GM19397 (cell line): Measurements from ENCODE around the gene APOBEC3G.
"Not testable (repeated sequence)": the region's sequence is repeated elsewhere in the genome, so short reads cannot be mapped to it uniquely, and the experiment has no call there.

Experiments
- ATAC-seq: cut with Tn5 transposase; IDR thresholded peaks from one replicate; pipeline ENCODE4 v1.9.1; 2021; ENCODE audit warnings: mild to moderate bottlenecking, moderate library complexity; ENCODE audit not compliant: unreplicated experiment

APOBEC3G gene

DNA sequence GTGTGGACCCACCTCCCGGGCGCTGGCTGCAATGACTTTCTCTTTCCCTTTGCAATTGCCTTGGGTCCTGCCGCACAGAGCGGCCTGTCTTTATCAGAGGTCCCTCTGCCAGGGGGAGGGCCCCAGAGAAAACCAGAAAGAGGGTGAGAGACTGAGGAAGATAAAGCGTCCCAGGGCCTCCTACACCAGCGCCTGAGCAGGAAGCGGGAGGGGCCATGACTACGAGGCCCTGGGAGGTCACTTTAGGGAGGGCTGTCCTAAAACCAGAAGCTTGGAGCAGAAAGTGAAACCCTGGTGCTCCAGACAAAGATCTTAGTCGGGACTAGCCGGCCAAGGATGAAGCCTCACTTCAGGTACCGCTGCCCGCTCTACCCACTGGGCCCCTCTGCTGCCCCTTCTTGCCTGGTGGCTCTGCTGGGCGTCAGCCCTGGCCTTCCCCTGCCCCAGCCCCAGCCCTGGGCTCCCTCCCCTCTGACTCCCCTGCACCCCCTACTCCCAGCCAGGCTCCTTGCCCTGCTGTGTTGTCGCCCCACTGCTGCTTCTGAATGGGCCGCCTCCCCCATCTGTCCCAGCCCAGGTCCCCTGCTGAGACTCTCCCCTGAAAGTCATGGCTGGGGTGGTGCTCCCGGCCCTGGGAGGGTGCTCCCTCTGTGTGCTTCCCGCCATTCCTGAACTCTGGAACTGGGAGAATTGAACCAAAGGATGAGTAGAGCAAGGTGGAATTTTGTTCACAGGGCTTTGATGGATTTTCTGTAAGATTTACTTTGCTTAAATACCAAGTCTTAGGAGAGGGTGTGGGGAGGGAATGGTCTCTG, at the start of gene APOBEC3G:
Gene APOBEC3G, plus strand, starts transcription at position 250 of the 815 bp plus-strand sequence. Its CDS starts 87 bp downstream, at position 337.
- peak; percentile 80 for ATAC-seq

DNA sequence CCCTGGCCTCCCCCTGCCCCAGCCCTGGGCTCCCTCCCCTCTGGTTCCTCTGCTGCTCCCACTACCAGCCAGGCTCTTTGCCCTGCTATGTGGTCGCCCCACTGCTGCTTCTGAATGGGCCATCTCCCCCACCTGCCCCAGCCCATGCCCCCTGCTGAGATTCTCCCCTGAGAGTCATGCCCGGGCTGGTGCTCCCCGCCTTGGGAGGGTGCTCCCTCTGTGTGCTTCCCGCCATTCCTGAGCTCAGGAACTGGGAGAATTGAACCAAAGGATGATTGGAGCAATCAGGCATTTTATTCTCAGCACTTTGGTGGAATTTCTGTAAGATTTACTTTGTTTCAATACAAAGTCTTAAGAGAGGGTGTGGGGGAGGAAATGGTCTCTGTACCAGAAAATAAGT, 49.4 kb upstream of the APOBEC3G start:
- no peak for ATAC-seq

GRCh38 chr22:39028281-39028680, 48.8 kb upstream of the APOBEC3G start:
- ATAC-seq, result no peak

GRCh38 chr22:39029227-39029626, 47.8 kb upstream of the APOBEC3G start:
- no peak for ATAC-seq

DNA sequence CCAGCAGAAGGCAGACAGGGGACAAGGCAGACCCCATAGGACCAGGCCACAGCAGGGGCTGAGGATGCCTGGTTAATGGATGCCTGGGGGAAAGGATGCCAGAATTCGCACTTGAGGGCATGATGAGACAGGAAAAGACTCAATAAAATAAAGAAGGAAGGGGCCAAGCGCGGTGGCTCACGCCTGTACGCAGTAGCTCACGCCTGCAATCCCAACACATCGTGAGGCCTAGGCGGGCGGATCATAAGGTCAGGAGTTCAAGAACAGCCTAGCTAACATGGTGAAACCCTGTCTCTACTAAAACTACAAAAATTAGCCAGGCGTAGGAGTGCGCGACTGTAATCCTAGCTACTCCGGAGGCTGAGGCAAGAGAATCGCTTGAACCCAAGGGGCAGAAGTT, 46.4 kb upstream of the APOBEC3G start:
- ATAC-seq, result no peak

- ATAC-seq, result not testable (repeated sequence)
Observed at GRCh38 chr22:39031434-39032295, 45.4 kb upstream of the APOBEC3G start.

DNA sequence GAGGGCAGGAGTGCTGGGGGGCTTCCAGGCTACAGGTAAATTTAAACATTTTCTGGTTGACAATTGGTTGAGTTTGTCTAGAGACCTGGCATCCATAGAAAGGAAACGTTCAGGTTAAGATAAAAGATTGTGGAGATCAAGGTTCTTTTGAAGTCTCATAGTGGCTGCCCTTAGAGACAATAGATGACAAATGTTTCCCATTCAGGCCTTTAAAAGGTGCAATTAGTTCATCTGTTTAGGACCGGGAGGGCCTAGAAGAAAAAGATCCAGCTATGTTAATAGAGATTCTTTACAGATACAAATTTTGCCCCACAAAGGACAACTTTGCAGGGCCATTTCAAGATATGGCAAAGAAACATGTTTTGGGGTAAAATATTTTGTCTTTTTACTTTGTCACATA, 40.0 kb upstream of the APOBEC3G start:
- ATAC-seq, result not testable (repeated sequence)

- ATAC-seq, result no peak
Observed at GRCh38 chr22:39039306-39040126, 37.6 kb upstream of the APOBEC3G start.

DNA sequence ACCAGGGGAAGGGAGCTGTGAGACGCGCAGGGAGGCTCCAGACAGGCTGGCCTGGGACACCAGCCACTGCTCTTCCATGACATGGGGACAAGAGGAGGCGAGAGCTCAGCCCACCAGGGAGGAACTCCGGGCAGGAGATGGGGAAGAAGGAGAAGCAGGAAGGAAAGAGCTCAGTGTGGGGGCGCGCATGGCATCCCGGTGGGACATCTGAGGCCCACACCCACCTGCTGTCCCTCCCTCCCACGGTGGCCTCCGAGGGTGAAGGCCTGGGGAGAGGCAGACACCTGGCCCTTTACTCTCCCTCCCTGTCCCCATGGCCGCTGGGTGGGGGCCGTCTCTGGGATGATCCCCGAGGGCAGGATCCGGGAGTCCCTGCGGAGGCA, 36.9 kb upstream of the APOBEC3G start:
- not testable (repeated sequence) for ATAC-seq

- peak; percentile 89 for ATAC-seq
Observed at GRCh38 chr22:39040538-39041296, 36.4 kb upstream of the APOBEC3G start, which contains the start of gene APOBEC3F. Gene APOBEC3F (plus strand): TSS chr22:39040864. CDS start chr22:39040961, 97 bp downstream.

GRCh38 chr22:39041908-39042307, 35.2 kb upstream of the APOBEC3G start:
- no peak for ATAC-seq

DNA sequence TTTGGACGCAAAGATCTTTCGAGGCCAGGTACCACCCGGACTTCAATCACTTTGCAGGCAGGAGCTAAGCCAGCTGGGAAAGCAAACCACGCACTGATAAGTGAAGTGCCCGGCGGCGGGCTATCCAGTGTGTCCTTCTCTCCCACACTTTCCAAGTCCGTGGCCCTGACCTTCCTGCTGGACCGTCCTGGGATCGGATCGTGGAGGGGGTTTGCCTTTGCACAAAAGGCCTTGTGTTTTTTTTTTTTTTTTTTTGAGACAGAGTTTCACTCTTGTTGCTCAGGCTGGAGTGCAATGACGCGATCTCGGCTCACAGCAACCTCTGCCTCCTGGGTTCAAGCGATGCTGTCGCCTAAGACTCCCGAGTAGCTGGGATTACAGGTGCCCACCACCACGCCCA, 34.0 kb upstream of the APOBEC3G start:
- ATAC-seq, result not testable (repeated sequence)

DNA sequence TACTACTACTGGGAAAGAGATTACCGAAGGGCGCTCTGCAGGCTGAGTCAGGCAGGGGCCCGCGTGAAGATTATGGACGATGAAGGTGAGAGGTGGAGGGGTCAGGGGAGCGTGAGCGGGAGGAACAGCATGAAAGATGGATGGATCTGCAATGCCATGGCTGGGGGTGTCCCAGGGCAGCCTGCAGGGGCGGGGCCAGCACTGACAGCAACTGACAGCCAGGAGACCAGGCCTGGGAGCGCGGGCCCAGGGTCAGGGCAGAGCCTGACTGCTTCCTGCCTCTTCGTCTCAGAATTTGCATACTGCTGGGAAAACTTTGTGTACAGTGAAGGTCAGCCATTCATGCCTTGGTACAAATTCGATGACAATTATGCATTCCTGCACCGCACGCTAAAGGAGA, 31.9 kb upstream of the APOBEC3G start:
- ATAC-seq, result not testable (repeated sequence)

- not testable (repeated sequence) for ATAC-seq
Observed at GRCh38 chr22:39049486-39049885, 27.6 kb upstream of the APOBEC3G start.

DNA sequence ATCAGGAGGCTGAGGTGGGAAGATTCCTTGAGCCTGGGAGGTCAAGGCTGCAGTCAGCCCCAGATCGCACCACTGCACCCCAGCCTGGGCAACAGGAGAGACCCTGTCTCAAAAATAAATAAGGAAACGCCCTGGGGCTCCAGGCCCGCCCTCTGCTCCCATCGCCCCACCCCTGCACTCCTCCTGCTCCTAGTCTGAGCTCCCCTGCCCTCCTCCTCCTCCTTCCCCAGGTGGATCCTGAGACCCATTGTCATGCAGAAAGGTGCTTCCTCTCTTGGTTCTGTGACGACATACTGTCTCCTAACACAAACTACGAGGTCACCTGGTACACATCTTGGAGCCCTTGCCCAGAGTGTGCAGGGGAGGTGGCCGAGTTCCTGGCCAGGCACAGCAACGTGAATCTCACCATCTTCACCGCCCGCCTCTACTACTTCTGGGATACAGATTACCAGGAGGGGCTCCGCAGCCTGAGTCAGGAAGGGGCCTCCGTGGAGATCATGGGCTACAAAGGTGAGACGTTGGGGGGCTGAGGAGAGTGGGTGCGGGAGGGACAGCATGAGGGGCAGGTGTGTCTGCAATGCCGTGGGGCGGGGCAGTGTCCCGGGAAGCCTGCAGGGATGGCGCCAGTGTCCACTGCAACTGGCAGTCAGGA, 25.1 kb upstream of the APOBEC3G start:
- ATAC-seq, result not testable (repeated sequence)

DNA sequence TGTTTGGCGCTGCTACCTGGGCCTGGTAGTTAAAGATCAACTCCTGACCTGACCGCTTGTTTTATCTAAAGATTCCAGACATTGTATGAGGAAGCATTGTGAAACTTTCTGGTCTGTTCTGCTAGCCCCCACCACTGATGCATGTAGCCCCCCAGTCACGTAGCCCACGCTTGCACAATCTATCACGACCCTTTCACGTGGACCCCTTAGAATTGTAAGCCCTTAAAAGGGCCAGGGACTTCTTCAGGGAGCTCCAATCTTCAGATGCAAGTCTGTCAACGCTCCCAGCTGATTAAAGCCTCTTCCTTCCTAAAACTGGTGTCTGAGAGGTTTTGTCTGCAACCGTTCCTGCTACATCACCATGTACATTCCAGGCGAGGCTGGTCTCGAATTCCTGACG, 21.4 kb upstream of the APOBEC3G start:
- no peak for ATAC-seq

GRCh38 chr22:39061290-39061689, 15.8 kb upstream of the APOBEC3G start:
- not testable (repeated sequence) for ATAC-seq

- ATAC-seq, result not testable (repeated sequence)
Observed at GRCh38 chr22:39061951-39062350, 15.1 kb upstream of the APOBEC3G start.

DNA sequence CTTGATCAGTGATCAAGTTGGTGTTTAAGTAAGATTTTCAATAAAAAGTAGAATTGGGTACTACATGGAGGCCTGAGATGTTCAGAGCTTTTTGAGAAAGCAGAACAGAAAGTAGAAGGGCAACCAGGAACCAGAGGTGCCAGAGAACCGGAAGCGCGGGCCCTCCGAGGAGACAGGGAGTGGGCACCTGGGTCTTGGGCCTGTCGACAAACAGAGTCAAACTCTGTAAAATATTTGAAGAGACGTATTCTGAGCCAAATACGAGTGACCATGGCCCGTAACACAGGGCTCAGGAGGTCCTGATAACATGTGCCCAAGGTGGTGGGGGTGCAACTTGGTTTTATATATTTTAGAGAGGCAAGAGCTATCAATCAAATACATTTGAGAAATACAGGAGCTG, 13.2 kb upstream of the APOBEC3G start:
- ATAC-seq, result not testable (repeated sequence)
